Suprapubic skin (tissue), 4 donors: ENCODE results near the gene COL8A1.

Experiments used
- POLR2A ChIP-seq, 2 donors: fragments of 450-650 bp; IDR thresholded peaks; one replicate each; pipeline ENCODE4 v1.6.1; 2017; ENCODE audit warnings: antibody characterized with exemption in 2 of 2, mild to moderate bottlenecking in 2 of 2, moderate library complexity in 2 of 2
- POLR2AphosphoS5 ChIP-seq, 3 donors: sonication (generic); formaldehyde crosslinking; IDR thresholded peaks; one replicate each; pipeline ENCODE4 v1.6.1; 2017; ENCODE audit warnings: antibody characterized with exemption in 3 of 3
- TF ChIP-seq, protein P1 (sequence below), 2 donors: fragments of 200-600 bp in 1 of 2; fragments of 450-650 bp in 1 of 2; sonication (generic) in 1 of 2; IDR thresholded peaks; one replicate each; pipeline ENCODE4 v1.5.1; 2016 to 2019; ENCODE audit warnings: antibody characterized with exemption in 2 of 2, mild to moderate bottlenecking in 1 of 2, moderate library complexity in 1 of 2

- TF ChIP-seq, protein P1, sequence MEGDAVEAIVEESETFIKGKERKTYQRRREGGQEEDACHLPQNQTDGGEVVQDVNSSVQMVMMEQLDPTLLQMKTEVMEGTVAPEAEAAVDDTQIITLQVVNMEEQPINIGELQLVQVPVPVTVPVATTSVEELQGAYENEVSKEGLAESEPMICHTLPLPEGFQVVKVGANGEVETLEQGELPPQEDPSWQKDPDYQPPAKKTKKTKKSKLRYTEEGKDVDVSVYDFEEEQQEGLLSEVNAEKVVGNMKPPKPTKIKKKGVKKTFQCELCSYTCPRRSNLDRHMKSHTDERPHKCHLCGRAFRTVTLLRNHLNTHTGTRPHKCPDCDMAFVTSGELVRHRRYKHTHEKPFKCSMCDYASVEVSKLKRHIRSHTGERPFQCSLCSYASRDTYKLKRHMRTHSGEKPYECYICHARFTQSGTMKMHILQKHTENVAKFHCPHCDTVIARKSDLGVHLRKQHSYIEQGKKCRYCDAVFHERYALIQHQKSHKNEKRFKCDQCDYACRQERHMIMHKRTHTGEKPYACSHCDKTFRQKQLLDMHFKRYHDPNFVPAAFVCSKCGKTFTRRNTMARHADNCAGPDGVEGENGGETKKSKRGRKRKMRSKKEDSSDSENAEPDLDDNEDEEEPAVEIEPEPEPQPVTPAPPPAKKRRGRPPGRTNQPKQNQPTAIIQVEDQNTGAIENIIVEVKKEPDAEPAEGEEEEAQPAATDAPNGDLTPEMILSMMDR (IDR thresholded peaks at IDR 0.05): no peak
- no peak for TF ChIP-seq POLR2AphosphoS5 (IDR thresholded peaks at IDR 0.05)
- TF ChIP-seq POLR2A (IDR thresholded peaks at IDR 0.05): no peak
Measured at GRCh38 chr3:99698932-99699331, 60.5 kb downstream of the COL8A1 start.
